Measurements from ENCODE around the gene REC8. TPM values are rescaled to one million over a fixed set of nuclear protein-coding genes. Genes with fewer than 3 reads are reported as not detected.

Gene REC8
- total RNA-seq, 2 donors from 2014 or later = 6.9 to 21.0 TPM

- ATAC-seq = no peak
- intact Hi-C loops (cut with DNase I, micrococcal nuclease) = no loop called here
- DNase-seq = no peak
Observed at GRCh38 chr14:24137529-24138395, 34.1 kb upstream of the REC8 start.

GRCh38 chr14:24138396-24139271 is 33.2 kb upstream of the REC8 start:
- DNase-seq = no peak
- intact Hi-C loops (cut with DNase I, micrococcal nuclease) = no loop called here
- no peak for ATAC-seq

DNA sequence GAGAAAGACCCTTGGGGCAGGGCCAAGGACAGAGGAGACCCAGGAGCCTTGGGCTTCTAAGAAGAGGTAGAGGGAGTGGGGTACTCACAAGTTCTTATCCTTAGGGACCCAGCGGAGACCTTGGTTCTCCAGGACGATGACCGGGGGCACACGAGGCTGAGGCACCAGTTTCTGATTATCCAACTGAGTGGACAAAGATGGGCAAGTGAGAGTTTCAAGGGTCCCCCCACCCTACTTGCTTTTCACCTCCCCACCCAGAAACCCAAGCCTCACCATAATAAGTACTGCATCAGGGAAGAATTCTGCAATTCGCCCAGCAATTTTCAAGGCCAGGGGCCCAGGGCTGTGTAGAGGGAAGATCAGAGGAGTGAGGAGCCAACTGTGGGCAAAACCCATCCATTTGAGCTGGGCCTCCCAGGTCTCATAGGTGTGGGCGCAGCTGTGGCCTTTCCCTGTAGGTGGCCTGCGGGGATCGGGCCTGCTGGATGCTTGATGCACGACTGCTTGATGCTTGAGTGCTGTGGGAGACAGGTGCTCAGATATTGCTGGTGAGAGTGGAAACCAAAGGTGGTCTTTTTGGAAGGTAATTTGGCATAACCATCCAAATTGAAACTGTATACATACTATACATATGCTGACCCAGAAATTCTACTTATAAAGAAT is 32.5 kb upstream of the REC8 start:
- DNase-seq (no peak), ATAC-seq (no peak)
- intact Hi-C loops (cut with DNase I, micrococcal nuclease) = no loop called here

DNA sequence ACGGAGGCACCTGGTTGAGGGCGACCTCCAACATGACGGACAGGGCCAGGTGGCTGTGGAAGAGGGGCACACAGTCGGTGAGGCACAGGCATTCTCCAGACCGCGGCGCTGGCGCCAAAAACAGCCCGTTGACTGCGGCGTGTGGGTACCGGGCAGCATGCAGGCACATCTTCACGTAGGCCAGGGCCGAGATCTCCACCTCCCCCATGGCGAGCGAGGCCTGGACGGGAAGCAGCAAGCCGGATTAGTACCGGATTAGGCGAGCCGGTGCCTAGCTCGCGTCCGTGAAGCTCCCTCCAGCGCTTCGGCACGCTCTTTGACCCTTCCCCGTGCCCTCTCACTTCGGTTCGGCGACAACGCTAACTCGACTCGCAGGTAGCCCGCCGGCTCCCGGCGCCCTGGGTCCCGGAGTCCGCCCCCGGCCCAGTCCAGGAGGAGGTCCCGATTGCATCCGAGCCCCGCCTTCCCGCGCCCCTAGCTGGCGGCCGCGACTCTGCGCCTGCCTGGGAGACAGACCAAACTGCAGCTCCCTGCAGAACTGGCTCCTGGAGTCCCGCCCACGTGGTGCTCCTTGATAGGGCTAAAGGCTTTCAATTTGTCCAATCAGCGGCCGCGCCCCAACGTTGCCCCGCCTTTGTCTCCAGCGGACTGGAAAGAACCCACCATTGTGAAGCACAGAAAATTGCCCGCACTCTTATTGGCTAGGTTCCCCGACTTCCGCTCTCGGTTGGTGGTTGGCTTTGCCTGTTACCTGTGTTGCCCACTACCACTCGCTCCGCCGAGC is 30.6 kb upstream of the REC8 start, which contains the start of gene EMC9:
Gene EMC9 (minus strand): TSS at position 495 of the 784 bp plus-strand sequence. CDS start 287 bp downstream, at position 208.
- intact Hi-C loops (cut with DNase I, micrococcal nuclease) = no loop called here
- ATAC-seq = peak; percentile 81

DNA sequence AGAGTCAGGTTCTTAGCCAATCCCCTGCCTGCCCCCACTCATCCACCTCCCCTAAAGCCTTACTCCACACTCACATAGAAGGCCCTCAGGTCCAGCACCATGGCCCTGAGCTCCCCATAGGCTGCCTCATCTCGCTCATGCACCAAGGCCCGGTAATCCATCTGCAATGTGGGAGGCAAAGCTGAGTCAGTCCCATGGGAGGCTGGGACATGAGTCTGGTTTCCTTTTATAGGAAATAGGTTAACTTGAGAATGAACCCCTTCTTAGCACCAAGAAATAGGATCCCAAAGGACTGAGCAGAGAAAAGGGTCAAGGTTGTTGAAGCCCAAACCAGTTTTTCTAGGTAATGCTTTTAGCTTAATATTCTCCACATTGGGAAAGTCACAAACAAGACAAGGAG is 28.4 kb upstream of the REC8 start:
- ATAC-seq = no peak
- DNase-seq = no peak
- intact Hi-C loops (cut with DNase I, micrococcal nuclease) = no loop called here

More for the DNA sequence above, 30.6 kb upstream of the REC8 start, which contains the start of gene EMC9:
- peak; percentile 100 for DNase-seq

- ATAC-seq = no peak
- no peak for DNase-seq
- intact Hi-C loops (cut with DNase I, micrococcal nuclease) = no loop called here
Observed at GRCh38 chr14:24144451-24144850, 27.4 kb upstream of the REC8 start.

- no peak for ATAC-seq
- no peak for DNase-seq
- intact Hi-C loops (cut with DNase I, micrococcal nuclease) = no loop called here
Observed at GRCh38 chr14:24145219-24145618, 26.7 kb upstream of the REC8 start.

GRCh38 chr14:24145690-24146452 is 26.0 kb upstream of the REC8 start:
- DNase-seq (no peak), ATAC-seq (no peak)
- intact Hi-C loops (cut with DNase I, micrococcal nuclease) = no loop called here

DNA sequence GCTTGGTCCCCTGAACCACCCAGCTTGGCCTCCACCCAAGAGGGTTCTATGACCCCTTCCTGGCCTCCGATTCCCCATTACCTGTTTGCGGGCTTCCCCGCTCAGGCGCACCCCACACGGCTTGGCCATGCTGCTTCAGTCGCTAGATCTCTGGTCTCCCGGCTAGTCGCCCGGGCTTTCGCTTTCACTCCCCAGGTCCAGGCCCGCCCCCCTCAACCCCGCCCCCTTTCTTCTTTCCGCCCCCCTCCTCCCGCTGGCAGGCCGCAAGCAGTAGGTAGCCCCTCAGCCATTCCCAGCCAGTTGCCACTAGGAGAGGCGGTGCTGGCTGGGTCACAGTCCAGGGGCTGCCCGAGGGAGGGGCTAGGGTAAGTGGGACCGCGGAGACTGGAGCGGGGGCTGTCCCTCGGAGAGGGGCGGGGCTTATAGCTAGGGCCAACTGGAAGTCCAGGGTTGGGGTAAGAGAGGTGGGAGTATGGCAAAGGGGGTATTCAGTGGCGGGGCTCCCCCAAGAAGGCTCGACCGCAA is 25.4 kb upstream of the REC8 start, which contains the start of gene PSME2:
Gene PSME2 (minus strand): TSS at position 158 of the 525 bp plus-strand sequence. CDS start 29 bp downstream, at position 129.
- intact Hi-C loops (cut with DNase I, micrococcal nuclease) = no loop called here
- peak; percentile 95 to 99 for DNase-seq
- ATAC-seq = peak; percentile 74

GRCh38 chr14:24146978-24147760 is 24.7 kb upstream of the REC8 start, which contains the start of gene RNF31:
RNF31 (plus strand) TSS chr14:24147498; CDS start chr14:24147699, 201 bp downstream.
- ATAC-seq = peak; percentile 86
- peak; percentile 98 to 99 for DNase-seq
- intact Hi-C loops (cut with DNase I, micrococcal nuclease) = no loop called here

- ATAC-seq (no peak), DNase-seq (no peak)
- intact Hi-C loops (cut with DNase I, micrococcal nuclease) = no loop called here
Observed at GRCh38 chr14:24147761-24148428, 24.0 kb upstream of the REC8 start.

- intact Hi-C loops (cut with DNase I, micrococcal nuclease) = no loop called here
- DNase-seq (no peak), ATAC-seq (no peak)
Observed at GRCh38 chr14:24149302-24149969, 22.4 kb upstream of the REC8 start.

- intact Hi-C loops (cut with DNase I, micrococcal nuclease) = no loop called here
- no peak for ATAC-seq
- no peak for DNase-seq
Observed at GRCh38 chr14:24150061-24150460, 21.8 kb upstream of the REC8 start.

GRCh38 chr14:24150567-24150966 is 21.3 kb upstream of the REC8 start:
- ATAC-seq (no peak), DNase-seq (no peak)
- intact Hi-C loops (cut with DNase I, micrococcal nuclease) = no loop called here

DNA sequence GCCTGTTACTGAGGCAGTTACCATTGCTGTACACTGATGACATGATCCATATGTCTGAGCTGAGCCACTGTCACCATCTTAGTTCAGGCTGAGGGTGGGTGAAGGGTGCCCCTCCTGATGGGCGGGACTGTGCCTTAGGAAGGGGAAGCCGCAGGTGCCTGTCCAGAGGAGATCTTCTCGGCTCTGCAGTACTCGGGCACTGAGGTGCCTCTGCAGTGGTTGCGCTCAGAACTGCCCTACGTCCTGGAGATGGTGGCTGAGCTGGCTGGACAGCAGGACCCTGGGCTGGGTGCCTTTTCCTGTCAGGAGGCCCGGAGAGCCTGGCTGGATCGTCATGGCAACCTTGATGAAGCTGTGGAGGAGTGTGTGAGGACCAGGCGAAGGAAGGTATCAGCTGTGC is 20.9 kb upstream of the REC8 start:
- no peak for ATAC-seq
- intact Hi-C loops (cut with DNase I, micrococcal nuclease) = no loop called here
- DNase-seq = no peak
